HG03432 (cell line): ENCODE results near the gene KIF7.
A peak's percentile ranks its signal among the peaks of the same experiment; 100 is the strongest.

Source experiments
- ATAC-seq: cut with Tn5 transposase; IDR thresholded peaks from one replicate; pipeline ENCODE4 v1.9.1; 2021; ENCODE audit warnings: mild to moderate bottlenecking, moderate library complexity; ENCODE audit not compliant: unreplicated experiment

Gene KIF7

DNA sequence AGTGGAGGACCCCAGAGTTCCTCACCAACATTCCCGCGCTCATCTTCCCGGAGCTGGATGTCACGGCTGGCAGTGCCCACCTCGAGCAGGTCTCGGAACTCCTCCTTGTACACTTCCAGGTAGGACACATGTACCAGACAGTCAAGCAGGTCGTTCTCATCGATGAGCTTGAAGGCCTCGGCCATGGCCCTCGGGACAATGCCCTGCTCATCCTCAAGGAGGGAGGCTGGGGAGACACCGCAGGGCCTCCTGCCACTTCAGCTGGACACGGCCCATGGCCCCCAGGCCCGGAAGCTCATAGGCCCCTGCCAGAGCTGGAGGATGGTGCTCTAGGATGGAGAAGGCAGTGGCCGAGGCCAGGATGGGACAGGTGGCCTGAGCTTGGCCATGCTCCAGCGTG lies 5.6 kb downstream of the KIF7 start:
- no peak for ATAC-seq

DNA sequence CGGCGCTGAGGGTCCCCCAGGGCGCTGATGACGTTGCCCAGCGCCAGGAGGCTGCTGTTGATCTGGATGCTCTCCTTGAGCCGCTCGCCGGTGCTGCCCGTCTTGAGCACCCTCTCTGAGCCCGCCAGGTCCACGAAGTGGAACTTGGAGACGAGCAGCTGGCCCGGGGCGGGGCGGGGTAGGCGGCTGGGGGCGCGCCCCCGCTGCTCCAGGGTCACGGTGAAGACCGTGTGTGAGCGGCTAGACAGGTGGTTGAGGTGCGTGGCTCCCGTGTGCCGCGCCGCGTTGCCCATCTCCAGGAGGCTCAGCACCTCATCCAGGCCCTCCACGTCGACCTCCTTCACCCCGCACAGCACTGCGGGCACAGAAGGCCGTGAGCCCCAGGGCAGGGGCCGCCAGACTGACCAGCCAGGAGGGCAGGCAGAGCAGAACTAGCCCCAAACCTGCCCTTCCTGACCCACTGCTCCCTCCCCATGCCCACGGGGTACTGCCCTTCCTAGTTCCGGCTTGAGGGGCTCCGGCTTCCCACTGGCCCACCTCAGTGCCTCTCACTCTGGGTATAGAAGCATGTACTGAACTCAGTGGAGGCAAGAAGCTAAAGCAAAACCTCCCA lies 6.1 kb downstream of the KIF7 start:
- no peak for ATAC-seq

DNA sequence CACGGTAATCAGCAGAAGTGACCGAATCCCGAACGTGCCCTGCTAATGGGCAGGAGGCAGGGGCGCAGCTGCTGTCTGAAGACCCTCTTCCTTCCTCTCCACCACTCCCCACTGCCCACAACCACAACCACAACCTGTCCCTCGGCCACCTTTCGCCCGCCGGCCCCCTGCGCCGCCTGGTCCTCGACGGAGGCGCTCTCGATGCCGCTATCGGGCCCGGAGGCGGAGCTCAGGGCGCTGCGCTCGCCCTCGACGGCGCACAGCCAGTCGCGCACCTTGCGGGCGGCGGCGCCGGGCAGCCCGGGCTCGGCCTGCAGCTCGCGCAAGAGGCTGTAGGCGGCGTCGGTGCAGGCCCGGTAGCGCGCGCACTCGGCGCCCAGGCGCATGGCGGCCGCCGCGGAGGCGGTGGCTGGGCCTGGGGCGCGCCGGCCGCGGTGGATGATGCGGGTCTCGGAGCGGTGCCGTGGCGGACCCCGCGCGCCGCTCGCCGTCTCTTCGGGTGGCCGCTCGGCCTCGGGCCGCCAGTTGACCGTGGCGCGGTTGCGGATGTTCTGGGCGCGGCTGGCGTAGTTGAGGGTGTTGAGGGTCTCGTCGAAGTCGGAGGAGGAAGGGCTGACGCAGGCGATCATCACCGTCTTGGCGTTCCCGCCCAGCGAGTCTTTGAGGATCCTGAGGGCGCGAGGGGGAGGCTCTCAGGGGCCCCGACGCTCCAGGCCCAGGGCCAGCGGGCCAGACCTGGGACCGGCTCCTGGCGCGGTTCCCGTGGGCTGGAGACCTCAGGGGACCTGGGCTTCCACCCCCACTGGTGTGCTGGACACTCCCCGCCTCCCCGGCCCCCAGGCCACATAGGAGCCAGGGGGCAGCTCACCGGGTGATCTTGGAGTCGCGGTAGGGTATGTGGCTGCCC lies 6.9 kb downstream of the KIF7 start:
- no peak for ATAC-seq

DNA sequence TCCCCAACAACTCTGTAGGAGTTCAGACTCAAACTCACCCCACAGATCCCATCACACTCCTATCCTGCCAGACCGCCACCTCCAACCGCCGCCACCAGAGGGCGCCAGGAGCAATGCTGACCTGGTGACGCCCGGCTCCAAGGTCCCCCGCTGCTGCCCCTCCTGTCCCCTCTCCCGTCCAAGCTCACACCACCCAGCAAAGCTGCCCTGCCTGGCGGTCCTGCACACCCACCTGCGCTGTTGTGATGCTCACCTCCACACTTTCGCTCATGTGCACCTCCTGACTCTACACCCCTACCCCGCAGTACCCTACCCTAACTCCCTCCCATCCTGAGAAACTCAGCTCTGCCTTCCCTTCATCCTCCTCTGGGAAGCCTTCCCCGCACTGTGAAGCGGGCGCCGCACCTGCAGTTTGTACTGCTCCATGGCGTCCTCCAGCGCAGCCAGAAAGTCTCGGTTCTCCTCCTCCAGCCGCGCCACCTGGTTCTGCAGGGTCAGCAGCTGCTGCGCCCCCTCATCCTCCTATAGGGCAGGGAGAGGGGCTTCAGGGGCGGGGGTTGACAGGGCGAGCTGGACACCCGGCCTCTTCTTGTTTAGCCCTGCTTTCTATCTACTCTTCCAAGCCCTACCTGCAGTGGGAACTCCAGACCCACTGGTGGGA lies 7.9 kb downstream of the KIF7 start:
- peak; percentile 71 for ATAC-seq

DNA sequence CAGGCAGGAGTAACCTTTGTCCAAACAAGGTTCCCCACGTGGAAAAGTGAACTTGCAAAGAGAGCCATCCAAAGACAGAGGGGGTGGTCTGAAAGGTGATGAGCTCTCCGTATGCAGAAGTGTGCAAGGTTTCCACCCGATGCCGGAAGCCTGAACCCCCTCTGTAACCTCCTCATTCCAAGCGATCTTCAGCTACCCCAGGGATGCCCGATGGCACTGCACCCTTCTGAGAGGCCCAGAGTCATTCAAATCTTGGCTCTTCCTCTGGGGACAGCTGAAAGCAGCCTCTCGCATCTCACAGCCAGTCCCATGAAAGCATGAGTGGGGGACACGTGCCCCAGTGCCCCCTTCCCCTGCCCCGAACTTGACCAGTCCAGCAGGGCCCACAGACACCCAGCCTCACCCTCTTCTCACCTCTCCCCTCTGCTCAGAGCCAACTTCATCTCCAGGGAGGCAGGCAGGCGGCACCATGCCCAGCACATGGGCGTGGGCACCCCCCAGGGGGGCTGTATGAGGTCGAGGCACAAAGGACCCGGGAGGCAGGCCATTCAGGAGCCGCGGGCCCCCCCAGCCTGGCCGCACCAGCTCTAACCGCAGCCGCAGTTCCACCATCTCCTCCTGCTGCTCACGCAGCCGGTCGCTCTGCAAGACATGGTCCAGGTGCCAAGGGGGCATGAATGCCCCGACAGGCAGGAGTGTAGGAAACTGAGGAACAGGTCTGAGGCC lies 8.7 kb downstream of the KIF7 start:
- ATAC-seq, result no peak

DNA sequence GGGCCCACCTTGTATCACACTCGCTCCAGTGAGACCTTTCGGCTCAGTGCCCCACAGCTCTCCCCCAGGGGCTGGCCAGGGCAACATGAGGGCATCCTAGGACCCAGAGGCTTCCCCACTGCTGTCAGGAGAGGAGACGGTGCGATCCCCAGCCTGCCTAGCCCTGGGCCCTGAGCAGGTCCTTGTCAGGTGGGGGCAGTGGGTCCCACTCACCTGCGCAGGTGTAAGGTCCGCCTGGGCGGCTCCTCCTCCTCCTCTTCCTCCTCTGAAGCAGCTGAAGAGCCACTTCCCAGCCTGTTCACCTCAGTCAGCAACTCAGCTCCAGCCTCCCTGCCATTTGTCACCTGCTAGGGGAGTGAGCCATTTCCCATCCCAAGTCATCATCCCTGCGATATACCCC lies 9.6 kb downstream of the KIF7 start:
- no peak for ATAC-seq

DNA sequence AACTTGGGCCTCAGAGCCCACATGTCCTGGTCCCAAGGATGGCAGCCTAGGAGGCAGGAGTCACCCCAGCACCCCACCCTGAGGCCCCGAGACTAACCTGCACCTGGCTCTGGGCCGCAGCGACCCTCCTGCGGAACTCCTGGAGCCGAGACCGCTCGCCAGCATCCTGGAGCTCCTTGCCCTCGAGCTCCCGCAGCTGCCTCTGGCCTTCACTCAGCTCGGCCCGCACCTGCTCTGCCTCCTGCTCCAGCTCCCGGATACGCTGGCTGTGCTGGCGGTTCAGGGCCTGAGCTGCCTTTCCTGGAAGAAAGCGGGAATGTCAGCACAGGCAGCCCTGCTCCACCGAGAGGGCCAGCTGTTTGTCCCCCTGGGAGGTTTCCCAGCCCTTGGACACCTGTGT lies 13.2 kb downstream of the KIF7 start:
- ATAC-seq, result no peak

DNA sequence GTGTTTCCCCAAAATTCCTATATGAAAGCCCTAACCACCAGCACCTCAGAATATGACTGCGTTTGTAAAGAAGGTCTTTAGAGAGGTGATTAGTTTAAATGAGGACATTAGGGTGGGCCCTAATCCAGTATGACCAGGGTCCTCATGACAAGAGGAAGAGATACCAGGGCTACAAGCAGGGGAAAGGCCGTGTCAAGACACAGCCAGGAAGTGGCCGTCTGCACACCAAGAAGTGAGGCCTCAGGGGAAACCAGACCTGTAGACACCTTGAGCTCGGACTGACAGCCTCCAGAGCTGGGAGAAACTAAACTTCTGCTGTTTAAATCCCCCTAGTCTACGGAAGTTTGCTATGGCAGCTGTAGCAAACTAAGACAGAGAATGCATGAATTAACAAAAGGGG lies 14.2 kb downstream of the KIF7 start:
- ATAC-seq, result no peak

DNA sequence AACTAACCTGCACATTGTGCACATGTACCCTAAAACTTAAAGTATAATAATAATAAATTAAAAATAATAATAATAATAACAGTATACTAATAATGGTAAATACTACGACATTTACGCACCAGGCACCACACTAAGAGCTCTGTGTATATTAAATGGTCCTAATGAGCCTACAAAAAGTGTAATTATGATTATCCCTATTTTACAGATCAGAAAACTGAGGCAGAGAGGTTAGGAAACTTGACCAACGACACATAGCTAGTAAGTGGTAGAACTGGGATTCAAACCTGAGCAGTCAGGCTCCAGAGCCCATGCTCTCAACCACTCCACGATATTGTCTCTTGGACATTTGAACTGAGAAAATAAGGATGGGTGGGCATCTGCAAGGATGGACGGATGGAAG lies 15.0 kb downstream of the KIF7 start:
- no peak for ATAC-seq

DNA sequence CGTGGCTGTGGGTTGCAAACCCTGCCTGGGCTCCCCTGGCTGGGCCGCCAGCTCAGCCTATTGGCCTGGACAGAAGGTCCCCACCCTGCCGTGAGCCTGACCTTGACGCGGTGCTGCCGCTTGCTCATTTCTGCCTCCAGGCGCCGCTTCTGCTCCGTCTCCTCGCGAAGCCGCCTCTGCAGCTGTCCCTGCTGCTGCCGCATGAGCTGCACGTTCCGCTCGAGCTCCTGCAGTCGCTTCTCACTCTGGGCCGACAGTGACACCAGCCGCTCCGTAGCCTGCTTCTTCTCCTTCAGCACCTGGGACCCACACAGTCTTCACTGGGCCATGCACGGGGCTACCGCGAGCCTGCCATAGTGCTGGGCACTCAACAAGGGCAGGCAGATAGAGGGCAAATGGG lies 21.7 kb downstream of the KIF7 start:
- ATAC-seq, result no peak

DNA sequence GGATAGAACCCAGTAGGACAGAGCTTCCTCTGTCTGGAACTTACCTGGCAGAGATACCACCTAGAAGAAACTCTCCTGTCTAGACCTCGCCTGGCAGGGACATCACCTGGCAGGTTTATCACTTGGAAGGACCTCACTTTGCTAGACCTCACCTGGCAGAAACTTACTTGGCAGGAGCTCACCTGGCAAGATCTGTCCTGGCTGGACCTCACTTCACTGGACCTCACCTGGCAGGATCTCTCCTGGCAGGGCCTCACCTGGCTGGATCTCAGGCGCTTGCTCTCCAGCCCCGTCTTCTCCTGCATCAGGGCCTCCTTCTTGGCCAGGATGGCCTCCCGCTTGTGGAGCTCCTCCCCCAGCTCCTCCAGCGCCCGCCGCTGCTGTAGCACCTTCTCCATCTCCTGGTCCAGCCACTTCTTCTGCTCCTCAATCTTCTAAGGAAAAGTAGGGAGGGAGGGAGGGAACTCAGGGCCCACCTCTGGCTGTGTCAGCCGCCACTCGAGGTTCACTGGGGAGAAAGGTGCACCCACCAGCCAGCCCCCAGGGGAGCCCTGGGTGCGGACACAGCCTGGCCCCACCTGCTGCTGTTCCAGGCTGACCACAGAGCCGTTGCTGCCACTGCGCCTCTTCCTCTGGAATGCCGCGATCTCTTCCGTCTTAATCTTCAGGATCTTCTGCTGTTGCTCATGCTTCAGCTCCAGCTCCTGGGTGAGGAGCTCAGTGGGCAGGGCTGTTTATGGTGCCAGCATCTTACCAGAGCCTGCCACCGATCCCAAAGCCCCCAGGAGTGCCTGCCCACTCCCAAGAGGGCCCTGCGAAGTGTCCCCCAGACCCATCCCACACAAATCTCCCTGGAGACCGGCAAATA lies 22.5 kb downstream of the KIF7 start:
- no peak for ATAC-seq

DNA sequence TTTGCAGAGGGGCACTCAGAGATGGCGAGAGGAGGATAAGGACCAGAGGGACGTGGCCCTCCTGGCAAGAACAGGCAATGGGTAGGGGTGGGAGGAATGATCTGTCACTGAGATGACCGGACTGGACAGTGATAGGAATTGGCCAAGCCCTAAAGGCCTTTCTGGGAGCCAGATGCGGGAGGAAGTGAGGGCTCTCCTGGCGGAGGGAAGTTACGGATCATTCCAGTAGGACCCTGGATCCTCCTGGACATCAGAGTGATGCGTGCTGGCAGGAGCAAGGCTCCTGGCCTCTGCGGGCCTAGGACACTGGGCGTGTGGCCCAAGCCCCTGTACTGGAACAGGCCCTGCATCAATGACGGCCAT lies 23.4 kb downstream of the KIF7 start:
- no peak for ATAC-seq

DNA sequence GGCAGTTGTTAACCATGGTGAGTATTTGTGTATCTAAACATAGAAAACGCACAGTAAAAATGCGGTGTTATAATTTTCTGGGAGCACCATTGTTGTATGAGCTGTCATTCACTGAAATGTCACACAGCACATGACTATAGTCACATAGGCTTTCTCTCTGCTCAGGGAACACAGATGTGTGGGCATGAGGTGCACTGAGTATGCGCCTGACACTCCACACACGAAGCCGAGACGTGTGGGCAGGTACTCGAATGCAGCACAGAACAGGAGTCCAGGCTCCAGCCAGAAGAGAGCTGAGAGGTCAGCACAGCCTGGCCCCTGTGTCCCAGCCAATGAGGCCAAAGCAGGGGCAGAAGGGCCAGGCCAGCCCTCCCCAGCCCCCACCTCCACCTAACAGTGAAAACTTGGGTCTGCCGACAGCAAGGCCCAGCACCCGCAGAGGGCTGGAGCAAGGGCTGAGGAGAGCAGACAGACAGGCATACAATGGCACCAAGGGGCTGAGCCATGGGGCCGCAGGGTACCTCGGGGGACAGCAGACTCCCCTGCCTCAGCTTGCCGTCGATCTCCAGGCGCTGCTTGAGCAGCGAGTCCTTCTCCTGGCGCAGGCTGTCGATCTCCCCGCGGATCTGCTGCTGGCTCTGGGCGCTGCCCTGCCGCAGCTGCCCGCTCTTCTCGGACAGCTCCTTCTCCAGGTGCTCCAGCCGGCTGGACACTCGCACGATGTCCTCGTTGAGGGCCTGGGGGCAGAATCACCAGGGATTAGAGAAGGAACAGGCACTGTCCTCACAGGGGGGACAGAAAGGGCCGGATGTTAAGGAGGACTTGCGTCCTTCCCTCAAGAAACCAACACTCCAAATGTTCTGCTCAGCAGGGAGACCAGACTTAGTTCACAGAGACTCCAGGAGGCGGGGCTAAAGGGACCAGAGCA lies 24.0 kb downstream of the KIF7 start:
- ATAC-seq, result no peak

DNA sequence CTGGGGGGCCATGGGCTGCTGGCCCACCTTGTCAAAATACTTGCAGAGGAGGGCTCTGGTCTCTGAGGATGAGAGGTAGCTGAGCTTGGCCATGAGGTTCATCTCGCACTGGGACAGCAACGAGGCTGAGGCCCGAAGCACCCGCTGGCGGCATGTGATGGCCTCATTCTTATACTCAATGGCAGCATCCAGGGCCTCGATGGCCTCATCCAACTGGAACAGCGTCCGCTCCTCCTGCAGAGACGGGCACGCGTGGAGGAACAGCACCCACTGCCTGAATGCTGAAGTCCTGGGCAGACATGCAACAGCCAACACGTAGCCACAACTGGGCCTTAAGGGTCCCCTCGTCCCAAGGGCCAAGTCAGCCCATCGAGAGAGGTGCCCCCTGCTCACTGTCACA lies 25.0 kb downstream of the KIF7 start:
- no peak for ATAC-seq

DNA sequence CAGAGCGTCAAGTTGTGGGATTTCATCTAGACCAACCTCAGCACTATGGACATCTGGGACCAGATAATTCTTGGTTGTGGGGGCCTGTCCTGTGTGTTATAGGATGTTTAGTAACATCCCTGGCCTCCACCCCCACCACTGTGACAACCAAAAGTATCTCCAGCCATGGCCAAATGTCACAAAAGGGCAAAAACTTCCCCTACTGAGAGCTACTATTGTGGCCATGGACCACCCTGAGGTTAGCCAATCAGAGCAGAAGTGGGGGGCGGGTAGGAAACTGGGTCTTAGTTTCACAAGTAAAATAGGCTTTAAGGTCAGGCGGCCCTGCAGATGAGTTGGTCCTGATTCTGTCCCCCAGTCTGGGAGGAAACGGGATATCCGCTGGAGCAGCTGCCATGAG lies 25.4 kb downstream of the KIF7 start:
- no peak for ATAC-seq

DNA sequence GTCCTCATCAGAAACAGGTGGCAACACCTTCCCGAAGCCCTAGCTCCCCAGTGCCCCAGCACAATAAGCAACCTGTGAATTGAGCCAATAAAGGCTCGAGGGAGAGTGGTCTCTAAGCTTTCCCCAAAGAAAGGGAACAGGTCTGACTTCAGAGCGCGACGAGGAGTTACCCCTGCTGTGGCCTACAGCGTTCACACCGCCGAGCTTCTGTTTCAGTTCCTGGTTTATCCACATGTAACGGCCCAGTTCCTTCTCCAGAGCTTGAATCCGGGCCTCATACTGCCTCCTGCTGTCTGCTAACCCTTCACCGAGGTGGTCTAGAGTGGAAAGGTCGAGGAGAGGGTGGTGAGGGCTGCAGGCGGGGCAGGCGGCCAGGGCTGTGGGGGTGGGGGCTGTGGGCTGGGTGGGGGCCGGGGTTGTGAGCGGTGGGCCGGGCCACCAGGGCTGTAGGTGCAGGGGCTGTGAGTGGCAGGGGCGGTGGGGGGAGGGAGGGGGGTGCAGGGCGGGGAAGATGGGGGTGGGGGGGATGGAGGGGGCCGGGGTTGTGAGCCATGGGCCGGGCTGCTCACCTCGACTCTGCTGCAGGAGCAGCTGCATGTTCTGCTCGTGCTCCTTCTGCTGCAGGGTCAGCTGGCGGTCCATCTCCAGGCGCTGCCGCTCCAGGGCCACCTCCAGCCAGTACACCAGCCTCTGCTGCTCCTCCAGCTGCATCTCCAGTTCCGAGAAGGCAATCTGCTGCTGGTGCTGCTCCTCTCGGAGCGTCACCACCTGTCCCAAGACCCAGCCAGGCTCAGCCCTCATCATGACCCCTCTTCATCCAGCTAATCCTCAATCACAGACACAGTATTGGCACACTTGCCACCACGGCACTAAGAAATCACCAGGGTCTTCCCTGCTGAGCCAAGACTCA lies 26.2 kb downstream of the KIF7 start:
- no peak for ATAC-seq

DNA sequence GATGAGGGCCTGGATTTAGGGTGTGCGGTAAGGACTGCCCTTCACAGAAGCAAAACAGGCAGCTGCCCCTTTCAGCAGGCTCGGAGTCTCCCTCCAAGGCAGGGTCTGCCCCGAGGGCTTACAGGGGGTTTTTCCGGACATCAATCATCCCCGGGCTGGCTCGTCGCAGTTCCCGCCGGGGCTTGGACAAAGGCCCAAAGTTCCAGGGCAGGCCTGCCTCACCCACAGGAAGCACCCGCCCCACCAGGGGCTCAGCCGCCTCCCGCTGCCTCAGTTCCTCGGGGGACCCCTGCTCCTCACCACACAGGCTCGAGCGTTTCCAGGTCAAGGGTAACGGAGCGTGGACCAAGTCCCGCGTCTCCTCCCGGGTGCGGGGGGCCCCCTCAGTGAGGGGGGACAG lies 27.0 kb downstream of the KIF7 start:
- no peak for ATAC-seq

DNA sequence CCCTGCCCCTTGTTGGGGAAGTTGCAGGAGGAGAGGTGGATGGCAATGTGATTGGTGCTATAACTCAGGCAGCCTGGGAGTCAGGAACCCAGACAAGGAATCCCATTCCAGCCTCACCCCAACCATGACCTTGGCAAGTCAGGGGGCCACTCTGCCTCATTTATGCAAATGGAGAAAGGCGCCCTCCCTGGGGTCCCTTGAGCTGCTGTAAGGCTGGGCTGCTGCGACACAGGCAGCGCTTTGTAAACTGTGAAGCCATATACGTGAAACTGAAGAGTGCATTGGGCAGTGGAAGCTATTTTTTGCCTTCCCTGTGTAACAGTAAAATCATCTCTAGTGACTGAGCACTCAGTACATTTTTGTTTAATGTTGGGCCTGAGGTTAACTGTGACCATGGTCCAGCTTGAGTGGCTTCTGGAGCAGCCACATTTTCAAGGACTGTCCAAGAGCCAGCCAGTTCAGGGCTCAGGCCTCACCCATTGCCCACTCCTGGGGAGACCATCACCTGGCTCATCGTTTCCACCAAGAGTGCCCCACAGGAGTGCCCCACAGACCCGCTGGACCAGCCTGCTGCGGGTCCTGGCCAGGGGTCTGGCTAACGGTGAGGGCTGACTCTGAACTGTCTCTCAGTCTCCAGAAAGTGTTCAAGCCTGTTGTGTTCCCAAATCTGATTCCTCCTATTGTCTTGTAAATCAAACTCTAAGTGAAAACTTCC lies 27.9 kb downstream of the KIF7 start:
- no peak for ATAC-seq
